Measurements from ENCODE around the gene HCN3. TPM values are rescaled to one million over a fixed set of nuclear protein-coding genes. Genes with fewer than 3 reads are reported as not detected.

Gene HCN3
- total and polyA plus RNA-seq, 2 of the 8 experiments (the other 6 are each of a cell fraction or from before 2014, with no cell fraction given): 6.4 to 7.3 TPM

DNA sequence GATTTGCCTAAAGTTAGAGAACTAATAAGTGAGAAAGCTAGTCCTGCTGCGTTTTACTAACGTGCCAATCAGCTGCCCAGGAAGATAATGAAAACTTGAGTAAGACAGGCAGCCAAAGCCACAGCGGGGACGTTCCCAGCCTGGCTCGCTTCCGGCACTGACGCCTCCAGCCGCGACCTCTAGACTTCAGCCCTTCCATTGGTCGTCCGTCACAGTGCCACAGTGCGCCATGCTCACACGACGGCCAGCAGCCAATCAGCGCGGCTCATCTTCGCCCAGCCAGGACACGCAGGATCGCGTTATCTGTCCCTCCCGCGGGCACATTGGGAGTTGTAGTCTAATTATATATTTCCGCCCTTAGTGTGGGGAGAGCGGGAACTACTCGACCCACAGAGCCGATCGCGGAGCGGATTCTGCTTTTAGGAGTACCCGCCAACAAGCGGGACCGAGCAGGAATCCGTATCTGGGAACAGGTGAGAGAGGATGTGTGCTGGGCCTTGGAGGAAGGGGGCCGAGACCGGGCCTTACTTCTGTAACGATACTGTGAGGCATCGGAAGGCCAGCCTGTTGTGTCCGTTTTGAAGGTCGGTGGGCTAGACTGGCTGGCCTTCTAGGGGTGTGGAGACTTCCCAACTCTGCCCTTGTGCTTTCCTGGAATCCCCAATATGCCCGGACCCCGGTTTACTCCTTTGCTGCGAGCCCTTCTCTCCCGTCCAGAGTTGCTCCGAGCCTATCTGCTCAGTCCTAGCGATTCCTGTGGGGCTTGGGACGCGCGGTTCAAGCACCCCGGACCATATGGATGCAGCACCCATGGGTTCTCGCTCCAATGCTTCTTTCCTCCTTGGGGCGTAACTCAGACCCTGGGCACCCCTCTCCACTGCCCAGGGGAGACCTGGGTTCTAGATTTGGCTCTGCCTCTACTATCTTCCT lies 31.5 kb downstream of the HCN3 start, which contains the start of gene FDPS (continued):
- TF ChIP-seq KDM5A (IDR thresholded peaks at IDR 0.05; ENCODE audit: low read length) (peak; percentile 65; the same call in 1 of the 2 replicates), TBP (IDR thresholded peaks at IDR 0.05; ENCODE audit: low read depth, low read length) (peak; percentile 89), KDM4A (IDR thresholded peaks at IDR 0.05; ENCODE audit: low read depth, low read length, severe bottlenecking) (no peak), MAX (IDR thresholded peaks at IDR 0.05) (peak; percentile 82), EGR1 (IDR thresholded peaks at IDR 0.05; ENCODE audit: borderline replicate concordance, low read depth, low read length) (no peak), SP1 (IDR thresholded peaks at IDR 0.05; ENCODE audit: low read depth, low read length) (peak; percentile 88), TAF1 (IDR thresholded peaks at IDR 0.05; ENCODE audit: low read depth, low read length) (peak; percentile 91), PHF8 (conservative IDR thresholded peaks at IDR 0.05; ENCODE audit: low read depth, low read length) (peak; percentile 66), MAFK (IDR thresholded peaks at IDR 0.05; ENCODE audit: low read depth, low read length) (no peak), POU5F1 (IDR thresholded peaks at IDR 0.05; ENCODE audit: low read depth, low read length) (no peak), BRCA1 (IDR thresholded peaks at IDR 0.05; ENCODE audit: low read depth, low read length) (peak; percentile 46; the same call in 1 of the 2 replicates), YY1 (IDR thresholded peaks at IDR 0.05; ENCODE audit: low read depth, low read length) (peak; percentile 28; the same call in 1 of the 2 replicates), CREB1 (IDR thresholded peaks at IDR 0.05) (peak; percentile 96), POLR2A (IDR thresholded peaks at IDR 0.05; ENCODE audit: control extremely low read depth in 1 of 2, low read depth in 2 of 2, low read length in 2 of 2) (peak; percentile 85 to 91), SP4 (IDR thresholded peaks at IDR 0.05; ENCODE audit: low read length) (peak; percentile 54; the same call in 1 of the 2 replicates), TAF7 (optimal IDR thresholded peaks at IDR 0.05; ENCODE audit: borderline replicate concordance, low read depth, low read length) (peak; percentile 59), SIX5 (IDR thresholded peaks at IDR 0.05; ENCODE audit: low read depth, low read length) (peak; percentile 65), BACH1 (IDR thresholded peaks at IDR 0.05; ENCODE audit: low read length) (peak; percentile 95), RAD21 (IDR thresholded peaks at IDR 0.05 in 1 of 2, conservative IDR thresholded peaks at IDR 0.05 in 1 of 2; ENCODE audit: low read depth in 2 of 2, low read length in 2 of 2) (0 out of 4 replicates have a peak, but pooled peaks of 1 of the 2 experiments have one; percentile 6)
- TF ChIP-seq, protein P1, sequence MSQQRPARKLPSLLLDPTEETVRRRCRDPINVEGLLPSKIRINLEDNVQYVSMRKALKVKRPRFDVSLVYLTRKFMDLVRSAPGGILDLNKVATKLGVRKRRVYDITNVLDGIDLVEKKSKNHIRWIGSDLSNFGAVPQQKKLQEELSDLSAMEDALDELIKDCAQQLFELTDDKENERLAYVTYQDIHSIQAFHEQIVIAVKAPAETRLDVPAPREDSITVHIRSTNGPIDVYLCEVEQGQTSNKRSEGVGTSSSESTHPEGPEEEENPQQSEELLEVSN (IDR thresholded peaks at IDR 0.05): peak; percentile 78
- TF ChIP-seq, protein P2, sequence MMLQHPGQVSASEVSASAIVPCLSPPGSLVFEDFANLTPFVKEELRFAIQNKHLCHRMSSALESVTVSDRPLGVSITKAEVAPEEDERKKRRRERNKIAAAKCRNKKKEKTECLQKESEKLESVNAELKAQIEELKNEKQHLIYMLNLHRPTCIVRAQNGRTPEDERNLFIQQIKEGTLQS (IDR thresholded peaks at IDR 0.05; ENCODE audit: insufficient read depth, low read depth, low read length): 0 out of 2 replicates have a peak, but pooled peaks have one; percentile 24
- TF ChIP-seq, protein P3, sequence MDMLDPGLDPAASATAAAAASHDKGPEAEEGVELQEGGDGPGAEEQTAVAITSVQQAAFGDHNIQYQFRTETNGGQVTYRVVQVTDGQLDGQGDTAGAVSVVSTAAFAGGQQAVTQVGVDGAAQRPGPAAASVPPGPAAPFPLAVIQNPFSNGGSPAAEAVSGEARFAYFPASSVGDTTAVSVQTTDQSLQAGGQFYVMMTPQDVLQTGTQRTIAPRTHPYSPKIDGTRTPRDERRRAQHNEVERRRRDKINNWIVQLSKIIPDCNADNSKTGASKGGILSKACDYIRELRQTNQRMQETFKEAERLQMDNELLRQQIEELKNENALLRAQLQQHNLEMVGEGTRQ (IDR thresholded peaks at IDR 0.05; ENCODE audit: low read length): peak; percentile 72

All from H1 (cell line).